Activated T-cell treated with anti-CD3 and anti-CD28 coated beads, Interleukin-2, amount 50 U/mL, for 1 hour (primary cell): ENCODE results near the gene ZBTB5.
"Not testable (repeated sequence)": the region's sequence is repeated elsewhere in the genome, so short reads cannot be mapped to it uniquely, and the experiment has no call there.

Experiments
- DNase-seq: peaks from one replicate; pipeline ENCODE4 v3.0.0-alpha.2; 2020

The ZBTB5 gene

GRCh38 chr9:37399336-37399735, 65.9 kb downstream of the ZBTB5 start:
- no peak for DNase-seq

GRCh38 chr9:37398464-37399025, 66.7 kb downstream of the ZBTB5 start:
- DNase-seq = no peak

- DNase-seq = not testable (repeated sequence)
These were observed 67.3 kb downstream of the ZBTB5 start for GRCh38 chr9:37397948-37398347.

- DNase-seq = no peak
These were observed 69.6 kb downstream of the ZBTB5 start for GRCh38 chr9:37395663-37396062.

GRCh38 chr9:37395229-37395628, 70.0 kb downstream of the ZBTB5 start:
- no peak for DNase-seq

DNA sequence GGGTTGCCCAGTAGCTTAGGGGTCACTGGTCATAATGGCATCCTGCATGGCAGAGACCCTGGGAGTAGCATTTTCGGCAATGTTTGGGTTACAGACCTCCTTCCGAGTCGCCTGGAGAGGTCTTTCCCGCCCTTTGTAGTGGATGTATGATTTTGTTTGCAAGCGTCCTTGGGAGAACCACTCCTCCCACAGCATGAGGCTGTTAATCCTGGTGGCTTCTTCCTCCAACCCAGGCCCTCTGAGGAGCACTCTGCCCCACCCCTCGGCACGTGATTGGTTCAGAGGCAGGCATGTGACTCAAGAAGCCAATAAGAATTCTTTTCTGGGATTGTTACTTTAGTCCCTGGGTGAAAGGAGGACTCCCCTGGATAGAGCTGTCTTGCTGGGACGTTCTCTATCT, 73.0 kb downstream of the ZBTB5 start:
- DNase-seq = no peak

DNA sequence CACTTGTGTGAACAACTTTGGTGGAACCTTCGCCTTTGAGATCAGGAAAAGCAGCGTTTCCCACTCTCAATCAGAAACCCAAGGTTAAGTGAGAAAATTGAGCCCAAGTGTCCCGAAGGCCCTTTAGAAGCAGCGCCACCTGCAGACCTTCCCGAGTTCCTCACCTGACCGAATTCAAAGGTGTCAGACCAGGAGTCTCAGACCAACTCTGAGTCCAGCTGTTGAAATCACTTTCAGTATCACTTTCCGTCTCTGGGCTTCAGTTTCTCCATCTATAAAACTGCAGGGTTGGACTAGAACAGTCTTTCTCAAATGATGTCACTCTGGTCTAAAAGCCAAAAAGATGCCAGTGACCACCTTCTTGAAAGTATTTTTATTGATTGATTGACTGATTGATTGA, 74.5 kb downstream of the ZBTB5 start:
- no peak for DNase-seq
